GOT3 (cell line): Measurements from ENCODE around the gene ATP1B3.
"Not testable (repeated sequence)": the region's sequence is repeated elsewhere in the genome, so short reads cannot be mapped to it uniquely, and the experiment has no call there.

ENCODE experiments used
- DNase-seq: peaks from one replicate; lab custom pipeline; 2025; ENCODE audit warnings: mixed read lengths; lab: John Stamatoyannopoulos, UW

ATP1B3 gene

DNA sequence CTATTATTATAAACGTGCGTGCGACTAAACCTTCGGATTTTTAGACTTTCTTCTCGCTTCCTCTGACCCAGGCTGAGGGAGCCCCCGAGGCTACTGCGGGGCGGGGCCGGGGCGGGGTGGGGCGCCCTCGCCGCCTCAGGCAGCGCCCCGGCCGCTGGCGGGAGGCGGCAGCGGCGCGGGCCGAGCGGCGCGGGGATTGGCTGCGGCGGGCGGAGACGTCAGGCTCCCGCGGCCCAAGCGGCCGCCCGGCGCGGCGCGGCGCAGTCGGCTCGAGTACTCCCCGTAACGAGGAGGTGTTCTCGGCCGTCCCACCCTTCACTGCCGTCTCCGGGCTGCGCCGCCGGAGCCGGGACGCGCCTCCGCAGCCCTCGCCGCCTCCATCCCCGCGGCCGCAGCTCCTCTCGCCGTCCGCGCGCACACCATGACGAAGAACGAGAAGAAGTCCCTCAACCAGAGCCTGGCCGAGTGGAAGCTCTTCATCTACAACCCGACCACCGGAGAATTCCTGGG, at the start of gene ATP1B3:
ATP1B3 (plus strand) TSS at position 263 of the 510 bp plus-strand sequence; CDS start at position 422, 159 bp downstream.
- DNase-seq: peak; percentile 73

DNA sequence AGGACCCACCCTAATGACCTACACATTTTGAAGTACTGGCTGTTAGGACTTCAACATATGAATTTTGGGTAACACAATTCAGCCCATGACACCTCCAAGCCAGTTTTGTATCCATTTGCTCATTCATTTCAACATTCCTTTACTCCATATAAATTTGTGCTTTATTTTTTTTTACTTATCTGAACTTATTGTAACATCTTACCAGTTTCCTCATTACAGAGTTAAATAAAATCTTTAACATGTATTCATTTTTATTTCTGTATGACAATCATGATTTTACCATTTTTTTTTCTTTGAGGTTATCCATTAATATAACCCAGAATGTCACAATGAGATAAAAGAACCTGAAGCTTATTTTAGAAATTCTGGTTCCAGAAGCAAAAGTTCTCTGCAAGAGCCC, 48.0 kb upstream of the ATP1B3 start:
- DNase-seq: no peak

DNA sequence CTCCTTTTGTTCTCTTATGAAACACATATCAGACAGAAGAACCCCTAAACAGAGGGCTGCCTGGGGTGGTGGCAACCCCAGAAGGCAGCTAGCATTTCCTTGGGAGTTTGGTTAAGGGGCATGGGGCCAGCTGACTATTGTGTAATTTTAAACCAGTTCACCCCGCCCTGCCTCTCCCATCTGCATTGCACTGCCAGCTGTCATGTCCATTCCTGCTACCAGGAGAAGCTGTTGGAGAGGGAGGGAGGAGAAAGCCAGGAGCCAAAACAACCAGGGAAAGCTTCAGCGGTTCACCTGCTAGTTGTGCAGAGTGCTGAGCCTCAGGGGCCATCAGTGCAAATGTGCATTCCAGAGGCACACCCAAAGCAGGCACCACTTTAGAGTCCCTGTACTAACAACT, 47.6 kb upstream of the ATP1B3 start:
- DNase-seq: no peak

DNA sequence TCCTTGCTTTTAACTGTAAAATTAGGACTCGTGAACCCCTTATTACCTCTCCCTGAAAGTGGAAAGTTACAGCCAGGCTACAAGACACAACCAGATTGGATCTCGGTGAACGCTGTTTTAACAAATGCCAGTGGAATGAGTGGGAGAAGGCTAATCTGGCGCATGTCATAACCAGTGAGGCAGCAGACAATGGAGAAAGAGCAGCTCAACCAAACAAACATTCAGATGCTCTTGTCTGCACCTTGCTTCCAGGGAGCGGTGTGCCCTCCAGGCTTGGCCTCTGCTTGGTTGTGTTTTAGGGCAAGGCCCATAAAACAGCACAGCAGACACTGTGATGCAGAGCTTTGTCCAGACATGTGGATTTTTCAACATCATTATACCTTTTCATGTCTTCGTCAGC, 45.9 kb upstream of the ATP1B3 start:
- no peak for DNase-seq

DNA sequence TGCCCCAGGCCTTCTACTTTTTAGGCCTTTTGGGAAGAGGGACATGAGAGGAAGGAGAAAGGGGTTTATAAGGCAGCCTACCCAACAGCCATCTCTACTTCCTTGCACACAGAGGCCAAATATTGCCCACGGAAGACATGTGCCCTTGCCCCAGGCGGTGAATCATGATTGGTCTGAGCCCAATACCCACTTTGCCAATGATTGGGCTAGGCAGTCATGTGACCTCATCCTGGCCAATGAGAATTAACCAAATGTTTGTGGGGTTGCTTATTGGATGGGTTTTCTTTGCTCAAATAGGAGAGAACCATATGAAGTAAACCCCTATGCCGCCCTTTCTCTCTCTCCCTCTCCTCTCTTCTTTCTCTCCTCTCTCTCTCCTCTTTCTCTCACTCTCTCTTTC, 42.2 kb upstream of the ATP1B3 start:
- DNase-seq: no peak

DNA sequence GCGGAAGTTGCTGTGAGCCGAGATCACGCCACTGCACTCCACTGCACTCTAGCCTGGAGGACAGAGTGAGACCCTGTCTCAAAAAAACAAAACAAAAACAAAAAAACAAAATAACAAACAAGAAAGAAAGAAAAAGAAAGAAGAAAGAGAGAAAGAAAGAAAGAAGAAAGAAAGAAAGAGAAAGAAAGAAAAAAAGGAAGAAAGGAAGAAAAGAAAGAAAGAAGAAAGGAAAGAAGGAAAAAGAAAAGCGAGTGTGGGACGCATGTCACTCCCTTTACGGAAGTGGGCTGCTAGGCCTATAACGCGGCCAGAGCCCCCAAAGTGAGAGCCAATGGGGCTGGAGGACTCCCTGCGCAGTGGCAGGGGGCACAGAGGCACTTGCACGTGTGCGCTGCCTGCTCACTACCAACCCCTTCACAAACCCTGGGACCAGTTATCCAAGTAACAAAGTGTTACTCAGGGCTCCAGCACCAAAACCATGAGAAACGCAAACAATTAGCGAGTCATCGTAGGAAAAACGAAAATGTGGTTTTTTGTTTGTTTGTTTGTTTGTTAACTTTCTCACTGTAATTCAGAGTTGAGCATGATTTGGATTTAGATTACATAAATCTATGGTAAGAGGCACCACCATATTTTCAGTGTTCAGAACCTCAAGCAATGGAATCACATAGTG, 40.8 kb upstream of the ATP1B3 start:
- no peak for DNase-seq

DNA sequence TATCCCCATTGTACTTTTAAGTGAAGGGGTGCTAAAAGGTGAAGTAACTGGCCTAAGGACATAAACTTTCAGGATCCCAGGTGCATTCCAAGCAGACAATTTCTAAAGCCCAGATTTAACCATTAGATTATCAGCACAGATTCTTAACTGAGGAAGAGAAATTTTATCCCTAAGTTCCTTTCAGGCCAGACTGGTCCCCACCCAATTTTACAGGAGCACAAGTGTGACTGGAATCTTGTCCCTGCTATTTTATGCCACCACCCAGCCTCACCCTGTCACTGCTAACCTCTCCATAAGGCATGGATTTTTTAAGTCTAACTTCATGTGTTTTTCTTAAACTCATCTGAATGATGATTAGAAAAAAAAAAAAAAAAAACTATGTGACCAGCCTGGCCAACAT, 37.1 kb upstream of the ATP1B3 start:
- no peak for DNase-seq

DNA sequence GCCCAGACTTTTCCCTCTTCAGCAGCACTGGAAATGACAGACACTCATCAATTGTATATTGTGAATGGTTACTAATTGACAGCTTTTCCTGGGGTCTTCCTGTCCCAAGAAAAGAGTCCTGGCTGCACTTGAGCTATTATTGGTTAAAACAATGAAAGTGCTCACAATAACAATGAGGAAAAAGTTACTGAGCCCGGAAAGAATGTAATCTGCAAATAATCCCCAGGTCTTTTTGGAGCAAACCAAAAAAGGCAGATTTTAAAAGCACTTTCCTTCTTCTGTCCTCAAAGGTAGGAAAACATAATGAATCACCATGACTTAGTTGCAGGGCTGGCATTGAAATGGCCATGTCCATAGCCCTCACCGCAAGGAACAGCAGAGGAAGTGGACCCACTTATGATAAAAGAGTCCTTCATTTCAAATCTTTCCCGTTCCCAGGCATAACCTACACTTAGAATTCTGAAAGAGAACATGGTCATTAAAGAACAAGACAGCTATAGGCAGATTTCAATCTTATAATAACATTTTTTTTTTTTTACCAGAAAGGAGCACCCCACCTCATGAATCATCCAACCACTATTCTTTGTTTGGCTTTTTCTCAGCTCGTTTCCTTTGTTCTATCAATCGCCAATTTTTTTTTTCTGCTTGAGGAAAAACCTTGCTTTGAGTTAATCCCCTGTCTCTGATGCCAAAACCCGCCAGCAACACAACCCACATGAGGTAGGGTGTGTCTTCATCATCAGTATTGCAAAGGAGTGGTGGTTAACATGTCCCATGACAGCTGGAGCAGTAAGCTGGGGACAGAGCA, 35.5 kb upstream of the ATP1B3 start:
- no peak for DNase-seq

DNA sequence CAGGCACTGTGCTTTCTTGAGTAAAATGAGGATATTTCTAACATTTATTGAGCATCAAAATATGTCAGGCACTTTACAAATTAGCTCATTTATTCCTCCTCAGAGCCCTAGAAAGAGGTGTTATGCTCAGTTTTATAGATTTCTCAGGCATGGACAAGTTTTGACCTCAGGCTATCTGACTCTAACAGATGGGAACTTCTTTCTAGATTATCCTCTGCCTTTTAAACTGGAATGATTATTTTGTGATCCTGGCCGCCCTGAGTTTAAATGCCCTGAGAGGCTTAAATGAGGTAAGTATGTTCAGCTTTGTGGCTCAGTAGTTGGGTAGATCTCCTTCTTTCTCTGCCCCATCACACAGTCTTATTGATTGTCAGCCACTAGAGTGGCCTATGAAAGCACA, 32.3 kb upstream of the ATP1B3 start:
- no peak for DNase-seq

DNA sequence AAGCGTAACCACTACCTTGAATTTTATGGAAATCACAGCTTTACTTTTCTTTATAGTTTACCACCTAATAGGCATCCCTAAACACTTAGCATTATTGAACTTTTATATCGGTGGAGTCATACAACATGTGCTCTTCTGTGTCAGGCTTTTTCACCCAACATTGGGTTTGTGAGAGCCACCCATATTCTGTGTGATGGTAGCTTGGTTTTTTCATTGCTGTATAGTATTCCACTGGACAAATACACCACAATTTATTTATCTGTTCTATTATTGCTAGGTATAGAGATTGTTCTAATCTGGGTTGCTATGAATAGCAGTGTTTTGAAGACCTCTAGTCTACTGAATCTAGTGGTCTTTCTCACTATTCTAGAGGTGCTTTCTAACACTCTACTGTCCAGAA, 31.6 kb upstream of the ATP1B3 start:
- DNase-seq: no peak

DNA sequence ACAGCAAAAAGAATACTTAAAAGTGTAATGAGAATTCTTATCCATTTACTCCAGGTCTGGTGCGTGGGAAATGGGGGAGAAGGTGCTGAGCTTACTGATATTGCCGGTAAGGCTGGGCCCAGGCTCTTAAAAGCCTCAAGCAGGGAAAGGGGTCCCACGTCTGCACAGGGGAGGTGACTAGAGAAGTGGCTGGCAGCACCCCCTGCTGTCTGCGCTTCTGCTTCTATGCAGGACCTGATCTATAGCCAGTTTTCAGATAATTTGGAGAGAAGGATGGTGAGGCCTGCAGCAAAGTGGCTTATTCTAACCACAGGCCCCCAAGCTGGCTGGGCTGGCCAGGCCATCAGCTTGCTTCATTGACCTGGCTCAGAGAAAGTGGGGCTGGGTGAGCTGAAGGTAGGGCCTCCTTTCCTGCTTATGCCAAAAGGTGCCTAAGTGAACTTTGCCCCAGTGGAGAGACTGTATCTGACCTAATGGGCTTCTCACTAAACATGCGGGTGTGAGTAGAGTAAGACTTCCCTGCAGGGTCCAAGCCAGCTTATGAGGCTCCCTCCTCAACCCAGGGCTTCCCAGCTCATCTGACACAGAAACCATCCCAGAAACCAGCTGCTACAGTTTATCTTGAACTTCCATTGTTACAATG, 30.9 kb upstream of the ATP1B3 start:
- no peak for DNase-seq

DNA sequence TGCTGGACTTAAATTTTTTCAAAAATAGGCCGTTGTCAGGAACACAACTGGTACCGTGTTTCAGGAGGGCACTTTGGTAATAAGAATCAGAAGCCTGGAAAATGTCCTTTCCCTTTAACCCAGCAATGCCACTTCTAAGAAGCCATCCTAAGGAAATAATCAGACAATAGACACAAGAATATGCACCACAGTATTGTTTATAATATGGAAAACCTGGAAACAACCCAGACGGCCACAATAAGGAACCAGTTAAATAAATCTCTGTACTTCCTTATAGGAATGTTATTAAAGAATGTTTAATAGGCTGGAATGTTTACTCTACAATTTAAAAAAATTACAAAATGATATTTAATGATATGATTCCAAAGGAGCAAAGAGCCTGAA, 30.4 kb upstream of the ATP1B3 start:
- no peak for DNase-seq

DNA sequence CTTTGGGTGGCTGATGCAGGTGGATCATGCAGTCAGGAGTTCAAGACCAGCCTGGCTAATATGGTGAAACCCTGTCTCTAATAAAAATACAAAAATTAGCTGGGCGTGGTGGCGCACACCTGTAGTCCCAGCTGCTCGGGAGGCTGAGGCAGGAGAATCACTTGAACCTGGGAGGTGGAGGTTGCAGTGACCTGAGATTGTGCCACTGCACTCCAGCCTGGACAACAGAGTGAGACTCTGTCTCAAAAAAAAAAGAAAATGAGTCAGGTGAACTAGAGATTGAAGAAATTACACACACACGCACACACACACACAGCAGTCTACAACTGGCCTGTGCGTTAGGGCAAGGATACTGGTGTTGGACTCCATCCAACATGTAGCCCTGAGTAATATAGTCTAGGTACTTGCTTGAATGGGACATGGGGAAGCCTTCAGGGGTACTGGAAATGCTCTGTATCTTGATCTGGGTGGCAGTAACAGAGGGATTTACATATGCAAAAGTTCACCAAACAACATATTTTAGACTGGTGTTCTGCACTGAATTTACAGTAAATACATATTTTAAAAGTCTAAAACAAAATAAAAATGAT, 28.2 kb upstream of the ATP1B3 start:
- DNase-seq: not testable (repeated sequence)

DNA sequence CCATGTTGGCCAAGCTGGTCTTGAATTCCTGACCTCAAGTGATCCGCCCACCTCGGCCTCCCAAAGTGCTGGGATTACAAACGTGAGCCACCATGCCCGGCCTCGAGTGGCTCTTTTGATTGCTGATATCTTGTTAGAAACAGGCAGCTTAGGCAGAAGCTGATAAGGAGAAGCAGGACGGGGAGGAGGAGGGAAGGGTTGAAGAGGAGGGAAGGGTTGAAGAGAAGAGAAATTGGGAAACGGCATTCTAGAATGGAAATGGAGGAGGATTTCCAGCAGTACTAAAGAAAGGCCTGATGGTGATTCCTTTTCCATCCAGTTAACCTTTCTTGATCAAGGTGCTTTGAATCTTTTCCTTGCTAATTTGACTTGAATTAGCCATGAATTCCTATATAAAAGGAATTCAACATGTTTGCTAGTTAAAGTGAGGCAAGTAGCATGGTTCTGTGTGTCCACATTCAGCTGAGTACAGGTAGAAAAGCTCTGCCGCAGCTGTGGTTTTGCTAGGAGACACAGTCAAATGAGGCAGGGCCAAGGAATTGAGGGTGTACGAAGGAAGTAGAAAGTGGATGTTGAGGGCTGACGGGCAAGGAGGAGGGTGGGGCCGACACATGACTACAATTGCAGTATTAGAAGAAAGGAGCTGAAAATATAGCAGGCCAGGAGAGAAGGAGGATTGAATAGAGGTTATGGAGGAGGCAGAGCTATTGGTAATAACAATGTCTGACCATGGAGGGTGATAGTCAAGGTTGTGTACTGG, 27.2 kb upstream of the ATP1B3 start:
- no peak for DNase-seq

DNA sequence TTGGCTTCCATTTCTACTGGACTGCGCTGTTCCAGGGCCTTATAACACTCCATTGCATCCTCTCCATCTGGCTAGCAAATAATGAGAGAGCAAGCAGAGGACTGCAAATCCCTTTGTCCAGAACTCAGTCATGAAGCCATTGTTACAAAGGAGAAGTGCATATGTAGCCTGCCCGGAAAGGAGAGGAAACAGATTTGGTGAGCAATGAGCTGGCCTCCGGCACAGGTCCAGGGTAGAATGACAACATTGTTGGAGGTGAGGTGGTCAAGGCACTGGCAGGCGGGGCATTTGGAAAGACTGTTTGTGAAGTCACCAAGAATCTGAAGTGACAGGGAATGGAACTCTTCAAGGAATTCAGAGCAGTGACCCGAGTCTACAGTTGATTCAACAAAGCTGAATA, 25.0 kb upstream of the ATP1B3 start:
- no peak for DNase-seq

DNA sequence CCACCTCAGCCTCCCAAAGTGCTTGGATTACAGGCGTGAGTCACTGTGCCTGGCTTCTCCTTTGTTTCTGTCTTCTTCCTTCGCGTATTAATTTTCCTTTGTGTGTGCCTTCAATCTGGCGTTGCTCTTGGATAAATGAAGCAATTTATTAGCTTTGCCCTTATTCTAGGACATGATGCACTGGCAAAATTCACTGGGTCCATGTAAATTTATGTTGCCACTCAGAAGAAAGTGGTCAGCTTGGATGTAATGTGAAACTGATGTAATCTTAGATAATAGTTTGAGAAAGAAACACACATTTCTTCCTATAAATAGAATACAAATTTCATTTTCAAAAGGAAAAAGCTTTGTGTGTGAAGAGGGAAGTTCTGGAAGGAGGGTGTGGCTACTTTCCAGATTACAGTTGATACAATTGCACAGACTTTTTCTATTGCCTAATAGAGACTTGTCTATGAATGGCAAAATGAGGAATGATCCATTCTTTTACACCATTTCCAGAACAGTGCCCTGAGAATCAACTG, 23.3 kb upstream of the ATP1B3 start:
- DNase-seq: no peak

DNA sequence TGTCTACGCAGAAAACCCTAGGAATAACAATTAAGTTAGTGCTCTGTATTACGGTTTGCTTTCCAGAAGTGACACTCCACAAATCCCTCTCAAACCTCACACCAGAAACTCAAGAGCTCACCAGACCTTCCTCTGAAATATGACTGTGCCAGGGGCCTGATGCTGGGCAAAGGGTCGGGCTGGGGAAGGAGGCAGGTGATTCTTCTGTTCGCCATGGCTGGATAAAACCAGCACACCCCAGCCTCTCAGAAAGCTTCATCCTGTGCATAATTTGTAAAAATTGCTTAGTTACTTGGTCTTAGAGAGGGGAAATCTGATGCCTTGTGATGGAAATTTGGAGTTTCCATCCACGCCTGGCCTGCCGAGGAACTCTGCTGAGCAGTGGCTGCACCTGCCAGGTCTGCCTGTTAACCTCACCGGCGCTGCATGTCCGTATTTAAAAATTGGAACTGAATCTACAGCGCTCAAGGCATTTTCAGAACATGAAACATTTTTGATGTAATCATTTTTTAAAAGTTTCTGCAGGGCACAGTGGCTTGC, 22.7 kb upstream of the ATP1B3 start:
- DNase-seq: no peak

DNA sequence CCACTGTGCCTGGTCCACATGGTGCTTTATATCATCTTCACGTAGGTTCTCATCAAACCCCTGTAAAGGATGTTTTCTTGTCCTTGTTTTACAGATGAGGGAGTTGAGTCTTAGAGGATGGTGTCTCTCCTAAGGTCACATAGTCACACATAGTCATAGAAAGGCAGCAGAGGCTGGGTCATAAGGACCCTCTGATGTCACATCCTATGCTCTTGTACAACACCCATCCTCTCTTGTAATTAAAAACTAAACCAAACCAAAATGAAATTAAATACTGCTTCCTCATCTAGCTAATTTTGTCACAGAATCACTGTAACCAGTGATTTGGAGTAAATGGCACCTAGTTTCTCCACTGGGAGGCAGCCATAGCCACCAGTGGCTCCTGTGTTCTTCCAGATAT, 21.8 kb upstream of the ATP1B3 start:
- DNase-seq: no peak

DNA sequence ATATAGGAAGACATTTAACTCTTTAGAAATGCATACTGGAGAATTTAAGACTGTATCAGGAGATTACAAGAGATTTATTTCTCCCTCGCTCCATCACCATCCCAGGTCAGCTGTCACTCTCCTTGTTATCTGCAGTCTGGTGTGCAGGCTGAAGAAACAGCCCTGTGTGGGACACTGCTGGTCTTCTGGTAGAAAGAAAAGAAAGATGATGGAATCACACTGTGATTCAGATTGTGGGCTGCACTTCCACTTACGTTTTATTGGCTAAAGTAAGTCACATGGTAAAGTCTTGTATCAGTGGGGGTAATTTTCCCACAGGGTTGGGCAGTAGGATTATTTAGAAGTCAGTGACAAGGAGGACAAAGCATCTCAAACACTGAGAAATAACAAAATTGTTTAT, 18.1 kb upstream of the ATP1B3 start:
- no peak for DNase-seq

DNA sequence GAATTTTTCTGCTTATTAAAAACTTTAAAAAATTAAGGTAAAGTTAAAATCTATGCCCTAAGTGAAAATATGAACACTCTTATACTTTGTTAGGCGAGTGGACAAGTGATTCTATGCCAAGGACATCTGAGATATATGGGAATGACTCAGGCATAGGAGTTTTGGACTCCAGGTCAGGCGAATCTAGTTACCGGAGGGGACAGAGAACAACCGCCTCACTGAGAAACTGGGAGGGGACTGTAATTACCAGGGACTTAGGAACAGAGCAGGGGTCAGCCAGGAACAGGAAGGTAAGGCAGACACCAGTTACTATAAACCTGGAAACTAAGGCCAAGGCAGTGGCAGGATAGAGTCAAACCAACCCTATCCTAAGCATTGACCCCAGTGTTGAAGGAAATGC, 16.8 kb upstream of the ATP1B3 start:
- no peak for DNase-seq

DNA sequence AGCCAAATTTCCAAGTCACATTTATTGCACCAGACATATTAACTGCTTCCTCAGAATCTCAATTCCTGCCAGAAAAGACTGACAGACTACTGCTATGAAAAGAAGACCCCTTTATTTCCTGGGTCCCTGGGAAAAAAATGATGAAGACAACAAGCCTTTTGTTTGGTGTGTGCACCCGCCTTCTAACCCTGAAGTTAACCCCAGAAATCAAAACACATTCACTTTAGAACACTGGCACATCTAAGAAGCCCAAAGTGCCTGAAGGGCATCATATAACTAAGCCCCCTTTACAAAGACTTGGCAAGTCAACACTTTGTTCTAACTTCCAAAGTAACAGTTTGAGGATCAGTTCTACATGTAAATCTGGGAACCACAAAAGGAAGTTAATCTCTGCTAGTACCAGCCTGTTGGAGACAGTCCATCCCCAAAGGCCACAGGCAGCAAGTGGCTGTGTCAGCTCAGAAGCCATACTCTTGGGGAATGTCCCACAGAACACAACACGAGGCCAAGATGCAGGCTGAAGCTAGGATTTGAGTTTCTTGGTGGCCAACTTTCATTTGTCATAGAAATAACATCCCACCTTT, 16.3 kb upstream of the ATP1B3 start:
- DNase-seq: no peak
